K562 (cell line): Measurements from ENCODE around the gene HDAC9. TPM values are rescaled to one million over a fixed set of nuclear protein-coding genes. Genes with fewer than 3 reads are reported as not detected.

Source experiments
- ATAC-seq: fragments of 200-7000 bp; cut with Tn5 transposase; 3 replicates; pipeline ENCODE4 v1.9.1; 2020; ENCODE audit warnings: moderate library complexity
- BruUV-seq: library from RNA; stranded (reverse); fragments of 400-500 nt; replicated peaks from 2 replicates; lab custom pipeline; 2021; lab: Mats Ljungman, UMichigan
- CTCF ChIA-PET: fragments of 300-600 bp; formaldehyde crosslinking; extraction: SDS; loops from one replicate; lab custom pipeline; 2021; ENCODE audit warnings: low intra/inter-chr PET ratio; lab: Yijun Ruan, JAX
- POLR2A ChIA-PET: fragments of 300-600, 350-650 bp; sonication (Branson Sonifier 250); formaldehyde crosslinking; extraction: SDS; loops from one replicate; lab custom pipeline; 2021; ENCODE audit warnings: antibody characterized with exemption, inconsistent platforms; lab: Yijun Ruan, JAX
- DNase-seq, 4 experiments: peaks; one replicate each; pipeline versions ENCODE4 v3.0.0 to v3.0.0-alpha.2; 2011 to 2018; ENCODE audit warnings: low spot score in 3 of 4, mixed read lengths in 3 of 4; ENCODE audit errors: extremely low read depth in 1 of 4
- FAIRE-seq: peaks from 2 replicates; lab custom pipeline; 2011; peaks lifted over from hg19 to GRCh38; lab: Jason Lieb, UNC
- H2AFZ ChIP-seq: 2 replicates; pipeline ENCODE4 v1.6.0; 2011; ENCODE audit warnings: low read depth, low read length, control low read depth, inconsistent platforms
- H3K27ac ChIP-seq: fragments of 200-600 bp; 3 replicates; pipeline ENCODE4 v1.8.0; 2011; ENCODE audit warnings: low read depth, mild to moderate bottlenecking, control low read depth, inconsistent platforms, low read length, moderate library complexity, mixed read lengths; ENCODE audit errors: extremely low read depth
- H3K27me3 ChIP-seq, 2 experiments: fragments of 300-600 bp in 1 of 2; 2 replicates in 1 of 2; 3 replicates in 1 of 2; pipeline versions ENCODE4 v1.6.0 to v1.8.0; 2011; ENCODE audit warnings: inconsistent platforms in 2 of 2, low read length in 2 of 2, mild to moderate bottlenecking in 1 of 2, mixed read lengths in 1 of 2, moderate library complexity in 1 of 2; ENCODE audit not compliant: control insufficient read depth in 2 of 2, insufficient read depth in 2 of 2
- H3K36me3 ChIP-seq: fragments of 300-600 bp; 3 replicates; pipeline ENCODE4 v1.8.0; 2011; ENCODE audit warnings: mild to moderate bottlenecking, low read length, inconsistent platforms; ENCODE audit not compliant: control insufficient read depth, insufficient read depth
- H3K4me1 ChIP-seq, 2 experiments: fragments of 200-600 bp in 1 of 2; replicated peaks in 1 of 2; 2 replicates in 1 of 2; 3 replicates in 1 of 2; pipeline versions ENCODE4 v1.5.1 to v1.8.0; 2011; ENCODE audit warnings: inconsistent platforms in 2 of 2, low read length in 2 of 2, mild to moderate bottlenecking in 1 of 2, mixed read lengths in 1 of 2, moderate library complexity in 1 of 2; ENCODE audit not compliant: control insufficient read depth in 2 of 2, insufficient read depth in 2 of 2
- H3K4me2 ChIP-seq: 2 replicates; pipeline ENCODE4 v1.6.1; 2011; ENCODE audit warnings: low read length, control low read depth, inconsistent platforms, mixed read lengths; ENCODE audit not compliant: insufficient read depth
- H3K4me3 ChIP-seq: fragments of 200-600 bp; sonication (generic), shearing (Covaris generic); 2 replicates; pipeline ENCODE4 v1.5.1; 2016; ENCODE audit warnings: control low read depth, inconsistent platforms
- H3K79me2 ChIP-seq: fragments of 200-600 bp; 3 replicates; pipeline ENCODE4 v1.8.0; 2011; ENCODE audit warnings: low read length, inconsistent platforms; ENCODE audit not compliant: control insufficient read depth, insufficient read depth
- H3K9ac ChIP-seq, 2 experiments: 2 replicates each; pipeline versions ENCODE4 v1.6.0 to v1.6.1; 2011; ENCODE audit warnings: low read depth in 2 of 2, low read length in 2 of 2, control low read depth in 1 of 2, inconsistent platforms in 1 of 2, mild to moderate bottlenecking in 1 of 2, mixed read lengths in 1 of 2; ENCODE audit not compliant: insufficient read depth in 1 of 2
- H3K9me1 ChIP-seq: one replicate; pipeline ENCODE4 v1.6.0; 2011; ENCODE audit warnings: inconsistent platforms, mild to moderate bottlenecking, low read length, moderate library complexity; ENCODE audit not compliant: control insufficient read depth, insufficient read depth
- H3K9me3 ChIP-seq: replicated peaks from 2 replicates; pipeline ENCODE4 v1.5.1; 2011; ENCODE audit warnings: low read depth, low read length, inconsistent platforms; ENCODE audit not compliant: control insufficient read depth, insufficient read depth
- H4K20me1 ChIP-seq: replicated peaks from 2 replicates; pipeline ENCODE4 v1.6.1; 2011; ENCODE audit warnings: low read length, inconsistent platforms, mixed read lengths; ENCODE audit not compliant: control insufficient read depth, insufficient read depth
- C11orf30 ChIP-seq: fragments of 450-650 bp; IDR thresholded peaks from 2 replicates; pipeline ENCODE4 v1.6.1; 2016; ENCODE audit warnings: low read depth, mild to moderate bottlenecking
- COPS2 ChIP-seq: fragments of 450-650 bp; conservative IDR thresholded peaks from 2 replicates; pipeline ENCODE4 v1.6.1; 2016; ENCODE audit warnings: mild to moderate bottlenecking, moderate library complexity
- GATA2 ChIP-seq: sonication (generic); formaldehyde crosslinking; IDR thresholded peaks from 2 replicates; pipeline ENCODE4 v1.4.0; 2020; ENCODE audit warnings: mild to moderate bottlenecking, missing genetic modification reagents
- KAT8 ChIP-seq: fragments of 450-650 bp; IDR thresholded peaks from 2 replicates; pipeline ENCODE4 v1.6.1; 2016; ENCODE audit warnings: low read depth, mild to moderate bottlenecking
- MCM2 ChIP-seq: fragments of 450-650 bp; IDR thresholded peaks from 2 replicates; pipeline ENCODE4 v1.6.1; 2017; ENCODE audit warnings: low read depth, mild to moderate bottlenecking
- MTA3 ChIP-seq: fragments of 450-650 bp; formaldehyde crosslinking; IDR thresholded peaks from 2 replicates; pipeline ENCODE4 v1.6.1; 2017; ENCODE audit warnings: mild to moderate bottlenecking, borderline replicate concordance
- NRF1 ChIP-seq, 2 experiments: fragments of 450-650 bp; IDR thresholded peaks in 1 of 2; conservative IDR thresholded peaks in 1 of 2; 2 replicates each; pipeline ENCODE4 v1.6.1; 2014; ENCODE audit warnings: mild to moderate bottlenecking in 2 of 2
- PTTG1 ChIP-seq: fragments of 450-650 bp; IDR thresholded peaks from 2 replicates; pipeline ENCODE4 v1.6.1; 2016; ENCODE audit warnings: low read depth, mild to moderate bottlenecking, missing genetic modification characterization, missing compliant biosample characterization
- RCOR1 ChIP-seq, 2 experiments: IDR thresholded peaks; 2 replicates each; pipeline ENCODE4 v1.6.1; 2012; ENCODE audit warnings: low read depth in 2 of 2, low read length in 2 of 2, borderline replicate concordance in 1 of 2, improper control_type of control experiment in 1 of 2
- STAT5A ChIP-seq: IDR thresholded peaks from 2 replicates; pipeline ENCODE4 v1.6.1; 2012; ENCODE audit warnings: low read length, inconsistent platforms, borderline replicate concordance
- TAF7 ChIP-seq: fragments of 450-650 bp; IDR thresholded peaks from 2 replicates; pipeline ENCODE4 v1.6.1; 2016; ENCODE audit warnings: missing genetic modification characterization, missing compliant biosample characterization
- TAF9B ChIP-seq: fragments of 450-650 bp; IDR thresholded peaks from 2 replicates; pipeline ENCODE4 v1.6.1; 2018; ENCODE audit warnings: mild to moderate bottlenecking; ENCODE audit not compliant: partially characterized antibody
- TGIF2 ChIP-seq: sonication (generic); formaldehyde crosslinking; IDR thresholded peaks from 2 replicates; pipeline ENCODE4 v1.8.1; 2022; ENCODE audit warnings: mild to moderate bottlenecking, missing genetic modification reagents, moderate library complexity
- ZBED1 ChIP-seq: IDR thresholded peaks from 2 replicates; pipeline ENCODE4 v1.6.1; 2014
- ZNF253 ChIP-seq: fragments of 250-450 bp; sonication (Bioruptor Pico); conservative IDR thresholded peaks from 2 replicates; pipeline ENCODE4 v1.6.1; 2021; ENCODE audit warnings: mild to moderate bottlenecking
- ZZZ3 ChIP-seq: fragments of 450-650 bp; IDR thresholded peaks from 2 replicates; pipeline ENCODE4 v1.6.1; 2016; ENCODE audit warnings: antibody characterized with exemption, mild to moderate bottlenecking, moderate library complexity
- WGBS: fragments of 100-300 bp; shearing (Covaris generic); methylation state at CpG from one replicate; pipeline ENCODE4 v1.1.6; 2016; ENCODE audit warnings: low coverage, mixed read lengths; ENCODE audit not compliant: insufficient coverage; ENCODE audit errors: missing lambda C conversion rate; 5-methylcytosine and 5-hydroxymethylcytosine counted together
- in situ Hi-C: fragments of 300-500 bp; cut with MboI; formaldehyde crosslinking; loops from 4 replicates; pipeline ENCODE4 v1.15.0; 2018; ENCODE audit warnings: inconsistent platforms, mixed read lengths
- intact Hi-C: fragments of 100-400 bp; cut with micrococcal nuclease; formaldehyde crosslinking; loops from 2 replicates; pipeline ENCODE4 v1.14.2; 2022
- polyA plus RNA-seq, 8 experiments: library from polyadenylated mRNA; depleted of rRNA in 4 of 8; stranded (reverse) in 5 of 8; unstranded in 3 of 8; fragments of >200 nt; fragmentation: Nextera tagmentation in 2 of 8; fragmentation: Illumina TruSeq in 1 of 8; extraction: Ambion mirVana in 2 of 8; extraction: Trizol in 1 of 8; gene quantifications; 2 replicates each; pipeline versions ENCODE4 v1.2.1 to v1.2.3, GENCODE V29; 2011 to 2014; ENCODE audit warnings: inconsistent platforms in 1 of 8, missing spikeins in 1 of 8
- total RNA-seq, 7 experiments: library from RNA; depleted of rRNA in 6 of 7; stranded (reverse); fragments of >200 nt in 6 of 7; fragmentation: Illumina TruSeq in 2 of 7; extraction: Trizol in 2 of 7; gene quantifications; 2 replicates each; pipeline versions ENCODE4 v1.2.1 to v1.2.3, GENCODE V29; 2011 to 2021; ENCODE audit warnings: low replicate concordance in 1 of 7
- TF ChIP-seq, protein P1 (sequence below): fragments of 450-650 bp; formaldehyde crosslinking; IDR thresholded peaks from 2 replicates; pipeline ENCODE4 v1.4.0; 2020; ENCODE audit warnings: mild to moderate bottlenecking, mixed read lengths

The HDAC9 gene
- total and polyA plus RNA-seq, 9 of the 15 experiments (the other 6 are each of a cell fraction or from before 2014, with no cell fraction given) = 0.08 to 0.91 (median 0.33) TPM

DNA sequence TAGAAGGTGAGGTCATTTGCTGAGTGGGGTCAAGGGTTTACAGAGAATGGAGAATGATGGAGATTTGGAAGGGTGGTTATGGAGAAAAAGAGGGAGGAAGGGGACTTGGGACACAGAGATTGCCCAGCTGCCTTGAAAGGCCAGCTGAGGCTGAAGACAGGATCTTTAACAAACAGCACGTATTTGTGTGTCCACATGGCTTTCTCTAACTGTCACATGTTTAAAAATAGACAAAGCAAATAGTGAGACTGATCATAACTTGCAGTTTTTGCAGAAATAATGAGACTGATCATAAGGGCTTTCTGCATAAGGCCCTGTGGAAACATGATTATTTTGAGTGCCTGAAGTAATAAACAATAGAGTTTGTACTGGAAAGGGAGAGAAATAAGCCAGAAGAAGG lies 212.7 kb downstream of the HDAC9 start:
- BruUV-seq = no TSS peak
- H3K36me3 ChIP-seq = no peaks in the 10 kb centered on the region
- no peak overlapping the region for H2AFZ ChIP-seq
- H3K4me2 ChIP-seq = no peak overlapping the region
- no peak for FAIRE-seq
- no peak overlapping the region for H3K9ac ChIP-seq
- no peaks in the 10 kb centered on the region for H4K20me1 ChIP-seq
- H3K4me1 ChIP-seq = no peaks in the 10 kb centered on the region
- no peak for DNase-seq
- H3K79me2 ChIP-seq = no peaks in the 10 kb centered on the region
- no peaks in the 10 kb centered on the region for H3K9me3 ChIP-seq
- no peaks in the 10 kb centered on the region for H3K9me1 ChIP-seq
- in situ Hi-C loops (no loop called here), intact Hi-C loops (no loop called here)
- ChIA-PET POLR2A (no interaction called here), CTCF (no interaction called here)
- H3K27me3 ChIP-seq = no peaks in the 10 kb centered on the region
- no peak overlapping the region for H3K4me3 ChIP-seq
- H3K27ac ChIP-seq = no peak overlapping the region
- 0% methylated on average over 1 of the region's 1 CpG for WGBS
- ATAC-seq = no peak
- TF ChIP-seq MTA3 (no peak), RCOR1 (IDR thresholded peaks at IDR 0.05; ENCODE audit: borderline replicate concordance in 1 of 2, low read depth in 2 of 2, low read length in 2 of 2) (no peak), NRF1 (conservative IDR thresholded peaks at IDR 0.05 in 1 of 2, IDR thresholded peaks at IDR 0.05 in 1 of 2) (no peak), GATA2 (CRISPR knock-in tag) (no peak), C11orf30 (no peak), MCM2 (no peak), COPS2 (no peak), TGIF2 (CRISPR knock-in tag) (no peak), TAF7 (tag) (no peak), KAT8 (no peak), PTTG1 (tag) (no peak), STAT5A (no peak), ZBED1 (no peak), ZZZ3 (no peak), ZNF253 (CRISPR knock-in tag) (no peak), TAF9B (no peak)
- TF ChIP-seq, protein P1, sequence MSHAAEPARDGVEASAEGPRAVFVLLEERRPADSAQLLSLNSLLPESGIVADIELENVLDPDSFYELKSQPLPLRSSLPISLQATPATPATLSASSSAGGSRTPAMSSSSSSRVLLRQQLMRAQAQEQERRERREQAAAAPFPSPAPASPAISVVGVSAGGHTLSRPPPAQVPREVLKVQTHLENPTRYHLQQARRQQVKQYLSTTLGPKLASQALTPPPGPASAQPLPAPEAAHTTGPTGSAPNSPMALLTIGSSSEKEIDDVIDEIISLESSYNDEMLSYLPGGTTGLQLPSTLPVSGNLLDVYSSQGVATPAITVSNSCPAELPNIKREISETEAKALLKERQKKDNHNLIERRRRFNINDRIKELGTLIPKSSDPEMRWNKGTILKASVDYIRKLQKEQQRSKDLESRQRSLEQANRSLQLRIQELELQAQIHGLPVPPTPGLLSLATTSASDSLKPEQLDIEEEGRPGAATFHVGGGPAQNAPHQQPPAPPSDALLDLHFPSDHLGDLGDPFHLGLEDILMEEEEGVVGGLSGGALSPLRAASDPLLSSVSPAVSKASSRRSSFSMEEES (CRISPR knock-in tag) = no peak
